ENCODE data around the gene U2AF2. TPM values are rescaled to one million over a fixed set of nuclear protein-coding genes. Genes with fewer than 3 reads are reported as not detected.

U2AF2 gene
- total RNA-seq, 1 experiment from 2014 or later, result 321 TPM

- Histone ChIP-seq H4K5ac (ENCODE audit: insufficient read length, low read depth, low read length) (no peak overlapping the region), H2BK15ac (ENCODE audit: low read depth, low read length) (no peak overlapping the region), H4K8ac (replicated peaks; ENCODE audit: insufficient read length, low read depth, low read length) (no peak overlapping the region), H3T11ph (ENCODE audit: low read length) (no peak overlapping the region), H2AFZ (ENCODE audit: low read length) (no peak overlapping the region), H2BK20ac (ENCODE audit: low read depth, low read length, poor library complexity, severe bottlenecking) (no peak overlapping the region), H3K79me2 (ENCODE audit: insufficient read depth, low read length) (no peaks in the 10 kb centered on the region), H3K56ac (ENCODE audit: insufficient read length, low read depth, low read length) (no peak overlapping the region), H3K9me3 (ENCODE audit: control insufficient read depth, low read depth, low read length) (no peaks in the 10 kb centered on the region), H3K23me2 (ENCODE audit: insufficient read length, low read depth, low read length, poor library complexity, severe bottlenecking) (peaks cover 23% of the 10 kb centered on the region), H2AK5ac (ENCODE audit: insufficient read length, low read length) (no peak overlapping the region), H3K9ac (ENCODE audit: extremely low read depth, insufficient read length, low read length) (no peak overlapping the region), H3K14ac (ENCODE audit: insufficient read depth, low read length) (no peak overlapping the region), H3K27me3 (ENCODE audit: insufficient read depth, low read length) (no peaks in the 10 kb centered on the region), H3K79me1 (ENCODE audit: insufficient read depth, low read depth, low read length, poor library complexity, severe bottlenecking) (no peaks in the 10 kb centered on the region), H2BK5ac (ENCODE audit: insufficient read length, low read length) (no peak overlapping the region), H3K4ac (ENCODE audit: low read depth, low read length) (no peak overlapping the region), H4K91ac (ENCODE audit: insufficient read length, low read depth, low read length) (no peak overlapping the region), H4K20me1 (ENCODE audit: control insufficient read depth, insufficient read depth, insufficient read length) (peaks cover 5% of the 10 kb centered on the region), H3K23ac (ENCODE audit: insufficient read length, low read depth, low read length) (no peak overlapping the region), H2BK120ac (ENCODE audit: low read depth, low read length, poor library complexity, severe bottlenecking) (no peak overlapping the region), H3K18ac (ENCODE audit: insufficient read length, low read depth, low read length) (no peak overlapping the region), H3K4me1 (ENCODE audit: insufficient read depth, low read length) (no peaks in the 10 kb centered on the region), H3K4me2 (ENCODE audit: insufficient read depth, insufficient read length, low read length) (no peak overlapping the region), H2BK12ac (ENCODE audit: insufficient read length, low read depth, low read length) (no peak overlapping the region), H3K27ac (ENCODE audit: insufficient read length, low read depth, low read length) (no peak overlapping the region)
- peaks cover 0 to 3% of the 10 kb centered on the region in 2 experiments; a peak in 2 of 5 replicates for H3K9me3 Mint-ChIP-seq
- TF ChIP-seq CTCF (conservative IDR thresholded peaks at IDR 0.05), result no peak
- peak overlapping the region; percentile 8 to 60; a peak in 3 of 5 replicates for H3K4me3 Mint-ChIP-seq
- peaks cover 13 to 45% (median 37%) of the 10 kb centered on the region in 3 experiments for H3K36me3 Mint-ChIP-seq (ENCODE audit: insufficient read depth in 1 of 3, low read depth in 3 of 3)
- no peaks in the 10 kb centered on the region; the same call in 1 of the 2 replicates for H3K27me3 Mint-ChIP-seq (ENCODE audit: low read depth)
- peaks cover 14 to 19% of the 10 kb centered on the region in 2 experiments for H3K4me1 Mint-ChIP-seq
- H3K27ac Mint-ChIP-seq, result no peak overlapping the region
- WGBS (ENCODE audit: extremely low coverage, insufficient read length, low lambda C conversion rate), result no CpG with 5 or more reads among the region's 4 CpGs
- DNase-seq, result no peak
Observed at GRCh38 chr19:55650126-55650557, 4.7 kb upstream of the U2AF2 start.
